ENCODE measurements around the gene ANKH.

- TF ChIP-seq CTCF (IDR thresholded peaks at IDR 0.05) (no peak), POLR2A (IDR thresholded peaks at IDR 0.05) (no peak)
Observed at GRCh38 chr5:14775857-14776256, 95.7 kb downstream of the ANKH start.
